SK-N-SH treated with all-trans-retinoic acid at 6 μM for 48 hours (cell line): Measurements from ENCODE around the gene TNIK.

ENCODE experiments used
- ATAC-seq: fragments of 200-7000 bp; cut with Tn5 transposase; 3 replicates; pipeline ENCODE4 v1.9.1; 2020; ENCODE audit warnings: mild to moderate bottlenecking, moderate library complexity
- ARNTL ChIP-seq: fragments of 450-650 bp; formaldehyde crosslinking; IDR thresholded peaks from 2 replicates; pipeline ENCODE4 v1.5.0; 2020; ENCODE audit warnings: low read depth, mild to moderate bottlenecking, moderate library complexity, borderline replicate concordance
- CREB5 ChIP-seq: fragments of 250-450 bp; sonication (Bioruptor Pico); IDR thresholded peaks from 2 replicates; pipeline ENCODE4 v1.5.1; 2020; ENCODE audit warnings: low read depth, mild to moderate bottlenecking, moderate library complexity
- CSDC2 ChIP-seq: fragments of 250-450 bp; sonication (Bioruptor Pico); IDR thresholded peaks from 2 replicates; pipeline ENCODE4 v1.5.0; 2020; ENCODE audit warnings: mild to moderate bottlenecking, moderate library complexity
- CSRNP3 ChIP-seq: fragments of 250-450 bp; sonication (Bioruptor Pico); IDR thresholded peaks from 2 replicates; pipeline ENCODE4 v1.5.1; 2021; ENCODE audit warnings: mild to moderate bottlenecking, moderate library complexity
- ESRRG ChIP-seq: fragments of 250-450 bp; sonication (Bioruptor Pico); IDR thresholded peaks from 2 replicates; pipeline ENCODE4 v1.6.1; 2021; ENCODE audit warnings: mild to moderate bottlenecking
- ISL1 ChIP-seq: fragments of 250-450 bp; sonication (Bioruptor Pico); IDR thresholded peaks from 2 replicates; pipeline ENCODE4 v2.1.2; 2022; ENCODE audit warnings: mild to moderate bottlenecking, moderate library complexity
- OSR1 ChIP-seq: fragments of 250-450 bp; sonication (Bioruptor Pico); IDR thresholded peaks from 2 replicates; pipeline ENCODE4 v1.8.0; 2022; ENCODE audit warnings: moderate library complexity, mild to moderate bottlenecking, inconsistent platforms
- PATZ1 ChIP-seq: fragments of 250-450 bp; sonication (Bioruptor Pico); IDR thresholded peaks from 2 replicates; pipeline ENCODE4 v1.8.0; 2020; ENCODE audit warnings: mild to moderate bottlenecking, moderate library complexity, borderline replicate concordance
- POU6F1 ChIP-seq: fragments of 250-450 bp; sonication (Bioruptor Pico); IDR thresholded peaks from 2 replicates; pipeline ENCODE4 v1.8.0; 2021; ENCODE audit warnings: low read depth, mild to moderate bottlenecking, moderate library complexity, borderline replicate concordance
- PPARA ChIP-seq: fragments of 250-450 bp; sonication (Bioruptor Pico); IDR thresholded peaks from 2 replicates; pipeline ENCODE4 v1.5.0; 2020; ENCODE audit warnings: mild to moderate bottlenecking, borderline replicate concordance
- RARB ChIP-seq: fragments of 250-450 bp; sonication (Bioruptor Pico); IDR thresholded peaks from 2 replicates; pipeline ENCODE4 v1.8.0; 2021; ENCODE audit warnings: mild to moderate bottlenecking, moderate library complexity
- SNAI2 ChIP-seq: fragments of 250-450 bp; sonication (Bioruptor Pico); IDR thresholded peaks from 2 replicates; pipeline ENCODE4 v1.5.0; 2020; ENCODE audit warnings: mild to moderate bottlenecking, moderate library complexity
- TCF4 ChIP-seq: fragments of 250-450 bp; sonication (Bioruptor Pico); IDR thresholded peaks from 2 replicates; pipeline ENCODE4 v1.8.0; 2021; ENCODE audit warnings: mild to moderate bottlenecking, moderate library complexity, borderline replicate concordance
- TSHZ2 ChIP-seq: fragments of 250-450 bp; sonication (Bioruptor Pico); IDR thresholded peaks from 2 replicates; pipeline ENCODE4 v1.5.0; 2020; ENCODE audit warnings: mild to moderate bottlenecking, moderate library complexity
- ZC3H10 ChIP-seq: fragments of 250-450 bp; sonication (Bioruptor Pico); IDR thresholded peaks from 2 replicates; pipeline ENCODE4 v1.5.1; 2021; ENCODE audit warnings: mild to moderate bottlenecking, moderate library complexity
- ZFP3 ChIP-seq: fragments of 250-450 bp; sonication (Bioruptor Pico); IDR thresholded peaks from 2 replicates; pipeline ENCODE4 v1.5.0; 2020; ENCODE audit warnings: mild to moderate bottlenecking, moderate library complexity
- ZFP30 ChIP-seq: fragments of 450-650 bp; formaldehyde crosslinking; IDR thresholded peaks from 2 replicates; pipeline ENCODE4 v1.5.0; 2022; ENCODE audit warnings: mild to moderate bottlenecking, moderate library complexity
- ZNF565 ChIP-seq: fragments of 450-650 bp; formaldehyde crosslinking; conservative IDR thresholded peaks from 2 replicates; pipeline ENCODE4 v1.5.0; 2020; ENCODE audit warnings: low read depth, mild to moderate bottlenecking, moderate library complexity
- ZNF70 ChIP-seq: fragments of 450-650 bp; formaldehyde crosslinking; IDR thresholded peaks from 2 replicates; pipeline ENCODE4 v1.5.0; 2020; ENCODE audit warnings: mild to moderate bottlenecking, moderate library complexity
- ZNF8 ChIP-seq: fragments of 450-650 bp; formaldehyde crosslinking; IDR thresholded peaks from 2 replicates; pipeline ENCODE4 v1.5.0; 2020; ENCODE audit warnings: mild to moderate bottlenecking, moderate library complexity

Gene TNIK

GRCh38 chr3:171223396-171223795 lies 236.8 kb downstream of the TNIK start:
- TF ChIP-seq ZC3H10 (no peak), OSR1 (CRISPR knock-in tag) (no peak), RARB (no peak), ARNTL (CRISPR knock-in tag) (no peak), TSHZ2 (CRISPR knock-in tag) (no peak), ZNF8 (CRISPR knock-in tag) (no peak), PPARA (no peak), ZFP30 (CRISPR knock-in tag) (no peak), ESRRG (no peak), TCF4 (CRISPR knock-in tag) (no peak), PATZ1 (no peak)
- ATAC-seq, result no peak

- TF ChIP-seq OSR1 (CRISPR knock-in tag), result no peak
- TF ChIP-seq ISL1 (CRISPR knock-in tag), result no peak
- TF ChIP-seq ZFP30 (CRISPR knock-in tag), result no peak
- no peak for TF ChIP-seq ZFP3
- TF ChIP-seq PPARA, result no peak
- no peak for TF ChIP-seq ZNF565
- no peak for TF ChIP-seq SNAI2 (CRISPR knock-in tag)
- TF ChIP-seq CSDC2 (CRISPR knock-in tag), result no peak
- TF ChIP-seq TSHZ2 (CRISPR knock-in tag), result no peak
- no peak for TF ChIP-seq CREB5 (CRISPR knock-in tag)
- TF ChIP-seq PATZ1, result no peak
- no peak for TF ChIP-seq TCF4 (CRISPR knock-in tag)
- no peak for TF ChIP-seq ZNF8 (CRISPR knock-in tag)
- TF ChIP-seq CSRNP3 (CRISPR knock-in tag), result no peak
- TF ChIP-seq ARNTL (CRISPR knock-in tag), result no peak
- TF ChIP-seq ZNF70 (CRISPR knock-in tag), result no peak
- no peak for TF ChIP-seq POU6F1
- ATAC-seq, result no peak
Observed at GRCh38 chr3:171222995-171223394, 237.2 kb downstream of the TNIK start.
